ENCODE results near the gene C1orf52. TPM values are rescaled to one million over a fixed set of nuclear protein-coding genes. Genes with fewer than 3 reads are reported as not detected.

C1orf52 gene
- total and polyA plus RNA-seq, 2 of the 13 experiments (the other 11 are each of a cell fraction or from before 2014, with no cell fraction given): 19.4 to 27.4 TPM

- FAIRE-seq: no peak
- no peaks in the 10 kb centered on the region for H3K27me3 ChIP-seq (ENCODE audit: control insufficient read depth in 1 of 2, insufficient read depth in 2 of 2, low read length in 2 of 2)
- H3K4me2 ChIP-seq (ENCODE audit: low read depth, low read length): no peak overlapping the region
- no TSS peak for BruUV-seq (replicated peaks)
- intact Hi-C loops (cut with micrococcal nuclease; ENCODE audit: unreplicated experiment) (no loop called here), in situ Hi-C loops (cut with HindIII; ENCODE audit: extremely low pct_ligation_motif_present, low pct_unique_long_range_greater_than_20kb) (no loop called here)
- no peak for DNase-seq (ENCODE audit: low spot score)
- no peak overlapping the region for H3K4me3 ChIP-seq (replicated peaks in 1 of 3; ENCODE audit: insufficient read depth in 1 of 3, low read depth in 2 of 3, low read length in 3 of 3)
- 0 out of 2 replicates have a peak, but pooled peaks cover 7% of the 10 kb centered on the region for H3K4me1 ChIP-seq (ENCODE audit: insufficient read depth, low read length)
- no peak for TF ChIP-seq ZNF883 (CRISPR knock-in tag; IDR thresholded peaks at IDR 0.05; ENCODE audit: not compliant biosample characterization)
- no peak for TF ChIP-seq NFRKB (IDR thresholded peaks at IDR 0.05)
- no peak for TF ChIP-seq STAT5B (CRISPR knock-in tag; IDR thresholded peaks at IDR 0.05)
- no peak for TF ChIP-seq HMGXB4 (CRISPR knock-in tag; IDR thresholded peaks at IDR 0.05; ENCODE audit: borderline replicate concordance in 1 of 2, low read depth in 1 of 2)
- ATAC-seq: no peak
- POLR2A ChIA-PET: no interaction called here
- H4K20me1 ChIP-seq (ENCODE audit: insufficient read depth, low read length): no peaks in the 10 kb centered on the region
- no peaks in the 10 kb centered on the region for H3K36me3 ChIP-seq (replicated peaks in 1 of 2; ENCODE audit: control insufficient read depth in 1 of 2, insufficient read depth in 2 of 2, low read length in 2 of 2)
- no peak overlapping the region for H3K27ac ChIP-seq (ENCODE audit: extremely low read length, insufficient read depth, low read length)
- H3K9ac ChIP-seq (ENCODE audit: insufficient read depth, low read depth, low read length): no peak overlapping the region
- no peaks in the 10 kb centered on the region for H3K79me2 ChIP-seq (ENCODE audit: insufficient read depth, low read length)
- CTCF ChIA-PET (ENCODE audit: low intra/inter-chr PET ratio, low total read pairs): no interaction called here
- H2AFZ ChIP-seq (ENCODE audit: low read length): peak overlapping the region; percentile 22
- WGBS (ENCODE audit: low lambda C conversion rate): 36% methylated on average over 4 of the region's 4 CpGs
- H3K9me3 ChIP-seq (ENCODE audit: low read length): no peaks in the 10 kb centered on the region
Measured at GRCh38 chr1:85244271-85245061, 15.0 kb downstream of the C1orf52 start.

GRCh38 chr1:85243372-85243771 is 16.1 kb downstream of the C1orf52 start:
- CTCF ChIA-PET (ENCODE audit: low intra/inter-chr PET ratio, low total read pairs): no interaction called here
- no peak overlapping the region for H3K9ac ChIP-seq (ENCODE audit: insufficient read depth, low read depth, low read length)
- POLR2A ChIA-PET: no interaction called here
- no peak overlapping the region for H2AFZ ChIP-seq (ENCODE audit: low read length)
- no peak overlapping the region for H3K27ac ChIP-seq (ENCODE audit: extremely low read length, insufficient read depth, low read length)
- no peaks in the 10 kb centered on the region for H3K27me3 ChIP-seq (ENCODE audit: control insufficient read depth in 1 of 2, insufficient read depth in 2 of 2, low read length in 2 of 2)
- intact Hi-C loops (cut with micrococcal nuclease; ENCODE audit: unreplicated experiment): no loop called here
- in situ Hi-C loops (cut with HindIII; ENCODE audit: extremely low pct_ligation_motif_present, low pct_unique_long_range_greater_than_20kb): no loop called here
- no peaks in the 10 kb centered on the region for H3K36me3 ChIP-seq (replicated peaks in 1 of 2; ENCODE audit: control insufficient read depth in 1 of 2, insufficient read depth in 2 of 2, low read length in 2 of 2)
- TF ChIP-seq RBM39 (IDR thresholded peaks at IDR 0.05; ENCODE audit: low read depth, low read length, poor library complexity, severe bottlenecking) (no peak), EZH2 (conservative IDR thresholded peaks at IDR 0.05; ENCODE audit: low read depth, low read length) (no peak), ZBTB25 (CRISPR knock-in tag; IDR thresholded peaks at IDR 0.05) (no peak), YY1 (IDR thresholded peaks at IDR 0.05; ENCODE audit: insufficient read depth, insufficient replicate concordance, low read depth, low read length) (no peak), MXD1 (CRISPR knock-in tag; IDR thresholded peaks at IDR 0.05) (no peak), ZNF737 (CRISPR knock-in tag; IDR thresholded peaks at IDR 0.05; ENCODE audit: borderline replicate concordance) (no peak)
- no peaks in the 10 kb centered on the region for H3K79me2 ChIP-seq (ENCODE audit: insufficient read depth, low read length)
- H3K4me3 ChIP-seq (replicated peaks in 1 of 3; ENCODE audit: insufficient read depth in 1 of 3, low read depth in 2 of 3, low read length in 3 of 3): no peak overlapping the region
- no TSS peak for BruUV-seq (replicated peaks)
- ATAC-seq (no peak), DNase-seq (ENCODE audit: low spot score) (no peak), FAIRE-seq (no peak)
- no peaks in the 10 kb centered on the region for H4K20me1 ChIP-seq (ENCODE audit: insufficient read depth, low read length)
- H3K4me2 ChIP-seq (ENCODE audit: low read depth, low read length): no peak overlapping the region
- no peaks in the 10 kb centered on the region for H3K9me3 ChIP-seq (ENCODE audit: low read length)
- H3K4me1 ChIP-seq (ENCODE audit: insufficient read depth, low read length): 0 out of 2 replicates have a peak, but pooled peaks cover 7% of the 10 kb centered on the region

All from HepG2 (cell line).